ENCODE data around the gene MASP1. TPM values are rescaled to one million over a fixed set of nuclear protein-coding genes. Genes with fewer than 3 reads are reported as not detected.

MASP1 gene
- total RNA-seq (2021; ENCODE audit: unreplicated experiment) (not detected), Bru-seq, nascent RNA (percentile 6 among the genes with signal in this experiment), BruChase-seq, experiment 1, labeled RNA remaining after a 2-hour chase (percentile 5 among the genes with signal in this experiment), BruChase-seq, experiment 2, labeled RNA remaining after a 6-hour chase (percentile 6 among the genes with signal in this experiment)
- polyA plus RNA-seq (2012; ENCODE audit: insufficient read length): not detected
- long read RNA-seq, partial matches to known transcripts: 0 of 1 reads
- long read RNA-seq, other reads (novel, unspliced or antisense): 1 of 1 reads

- H3K4me1 ChIP-seq (ENCODE audit: control insufficient read depth, insufficient read depth, low read length): no peaks in the 10 kb centered on the region
- no TSS peak for BruUV-seq (replicated peaks)
- no peak for TF ChIP-seq POLR2AphosphoS5 (IDR thresholded peaks at IDR 0.05; ENCODE audit: low read depth, low read length)
- TF ChIP-seq SIN3A (IDR thresholded peaks at IDR 0.05; ENCODE audit: borderline replicate concordance, insufficient read depth, low read depth, low read length): no peak
- TF ChIP-seq TCF7L2 (IDR thresholded peaks at IDR 0.05; ENCODE audit: low read depth, low read length): no peak
- TF ChIP-seq CTCF (IDR thresholded peaks at IDR 0.05): no peak
- TF ChIP-seq REST (IDR thresholded peaks at IDR 0.05; ENCODE audit: insufficient read depth in 1 of 2, low read depth in 2 of 2, low read length in 1 of 2): no peak
- no peak within 1 kb of the TSS for H3K27ac ChIP-seq (ENCODE audit: low read length)
- H3K9me3 ChIP-seq (ENCODE audit: control insufficient read depth, insufficient read depth, low read depth, low read length): no peaks in the 10 kb centered on the region
- H3K4me3 ChIP-seq (ENCODE audit: low read depth in 2 of 2, low read length in 2 of 2): no peak within 1 kb of the TSS; a peak in 1 of 4 replicates
- CTCF ChIA-PET: no interaction called here
- in situ Hi-C loops (cut with HindIII; ENCODE audit: low pct_unique_long_range_greater_than_20kb, low sequenced_read_pairs): no loop called here
- peak; percentile 26; the same call in 1 of the 2 replicates for ATAC-seq
- H3K36me3 ChIP-seq (ENCODE audit: control insufficient read depth, insufficient read depth, low read length): no peaks in the 10 kb centered on the region
- H3K27me3 ChIP-seq (ENCODE audit: control insufficient read depth, insufficient read depth, low read length): no peaks in the 10 kb centered on the region; the same call in 1 of the 2 replicates
- no peak for DNase-seq (ENCODE audit: low read depth, low spot score)
- intact Hi-C loops (cut with micrococcal nuclease; ENCODE audit: unreplicated experiment): no loop called here
- POLR2A ChIA-PET: no interaction called here
Measured at GRCh38 chr3:187291512-187292132, at the start of gene MASP1. Gene MASP1, minus strand, starts transcription at chr3:187291737. Its CDS starts 105 bp downstream, at chr3:187291632.

- ChIA-PET POLR2A (no interaction called here), CTCF (no interaction called here)
- ATAC-seq (no peak), DNase-seq (ENCODE audit: low read depth, low spot score) (no peak)
- in situ Hi-C loops (cut with HindIII; ENCODE audit: low pct_unique_long_range_greater_than_20kb, low sequenced_read_pairs): no loop called here
- Histone ChIP-seq H3K9me3 (ENCODE audit: control insufficient read depth, insufficient read depth, low read depth, low read length) (no peaks in the 10 kb centered on the region), H3K27me3 (ENCODE audit: control insufficient read depth, insufficient read depth, low read length) (no peaks in the 10 kb centered on the region), H3K27ac (ENCODE audit: low read length) (no peak overlapping the region), H3K4me3 (ENCODE audit: low read depth in 2 of 2, low read length in 2 of 2) (no peak overlapping the region), H3K36me3 (ENCODE audit: control insufficient read depth, insufficient read depth, low read length) (no peaks in the 10 kb centered on the region), H3K4me1 (ENCODE audit: control insufficient read depth, insufficient read depth, low read length) (no peaks in the 10 kb centered on the region)
- TF ChIP-seq POLR2AphosphoS5 (IDR thresholded peaks at IDR 0.05; ENCODE audit: low read depth, low read length) (no peak), CTCF (IDR thresholded peaks at IDR 0.05) (no peak), REST (IDR thresholded peaks at IDR 0.05; ENCODE audit: insufficient read depth in 1 of 2, low read depth in 2 of 2, low read length in 1 of 2) (peak in 1 of 2 experiments; percentile 59; a peak in 2 of 4 replicates), TCF7L2 (IDR thresholded peaks at IDR 0.05; ENCODE audit: low read depth, low read length) (no peak), SIN3A (IDR thresholded peaks at IDR 0.05; ENCODE audit: borderline replicate concordance, insufficient read depth, low read depth, low read length) (no peak)
- intact Hi-C loops (cut with micrococcal nuclease; ENCODE audit: unreplicated experiment): no loop called here
- BruUV-seq (replicated peaks): no TSS peak
Measured at GRCh38 chr3:187340578-187340977, 49.0 kb upstream of the MASP1 start.
